NB4 (cell line): ENCODE measurements around the gene CYFIP2.

Experiments used
- DNase-seq: peaks from one replicate; pipeline ENCODE4 v3.0.0; 2010; ENCODE audit warnings: low read depth
- H3K4me3 ChIP-seq: one replicate; pipeline ENCODE4 v1.5.1; 2011; ENCODE audit warnings: mild to moderate bottlenecking, low read depth, low read length, moderate library complexity
- MYC ChIP-seq: IDR thresholded peaks from 2 replicates; pipeline ENCODE4 v1.6.1; 2011; ENCODE audit warnings: low read depth, low read length
- POLR2A ChIP-seq: IDR thresholded peaks from 2 replicates; pipeline ENCODE4 v1.6.1; 2011; ENCODE audit warnings: mild to moderate bottlenecking; ENCODE audit not compliant: insufficient read length; ENCODE audit errors: extremely low read depth
- TF ChIP-seq, protein P1 (sequence below): IDR thresholded peaks from 2 replicates; pipeline ENCODE4 v1.6.1; 2011; ENCODE audit warnings: low read depth, low read length
- TF ChIP-seq, protein P2 (sequence below): IDR thresholded peaks from one replicate; pipeline ENCODE4 v1.5.1; 2012; ENCODE audit warnings: low read depth, low read length

CYFIP2 gene

DNA sequence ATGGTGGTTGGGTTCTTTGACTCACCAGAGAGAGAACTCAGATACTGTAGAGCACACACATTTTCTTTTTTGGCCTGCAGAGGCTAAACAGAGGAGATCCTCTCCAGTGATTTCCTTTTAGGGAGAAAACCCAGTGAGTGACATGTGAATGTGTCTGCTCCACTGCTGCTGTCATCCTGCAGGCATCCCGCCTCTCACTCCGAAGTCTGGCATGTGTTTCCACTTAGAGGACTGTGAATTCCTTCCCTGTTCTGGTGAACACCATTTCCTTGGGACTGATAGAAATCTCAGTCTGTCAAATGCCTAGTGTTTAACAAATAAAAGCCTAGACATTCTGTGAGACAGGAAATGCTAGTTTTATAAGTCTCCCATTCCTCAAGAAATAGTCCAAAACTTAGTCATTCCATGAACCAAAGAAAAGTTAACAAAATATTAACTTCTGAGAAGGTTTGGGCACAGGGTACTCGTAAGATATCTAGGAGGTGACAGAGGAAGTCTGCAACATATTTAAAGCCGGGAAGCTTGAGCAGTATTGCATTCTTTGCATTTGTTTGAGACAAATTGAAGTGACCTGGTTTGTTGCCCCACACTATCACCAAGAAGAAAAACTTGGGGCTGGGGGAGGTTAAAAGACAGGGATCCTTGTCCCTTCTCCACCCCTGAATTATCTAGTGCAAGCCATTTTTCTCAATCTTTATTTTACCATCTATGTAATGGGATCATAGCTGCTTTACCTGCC lies 119.2 kb downstream of the CYFIP2 start:
- TF ChIP-seq, protein P1, sequence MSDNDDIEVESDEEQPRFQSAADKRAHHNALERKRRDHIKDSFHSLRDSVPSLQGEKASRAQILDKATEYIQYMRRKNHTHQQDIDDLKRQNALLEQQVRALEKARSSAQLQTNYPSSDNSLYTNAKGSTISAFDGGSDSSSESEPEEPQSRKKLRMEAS, result no peak
- TF ChIP-seq MYC (no peak), POLR2A (no peak)
- TF ChIP-seq, protein P2, sequence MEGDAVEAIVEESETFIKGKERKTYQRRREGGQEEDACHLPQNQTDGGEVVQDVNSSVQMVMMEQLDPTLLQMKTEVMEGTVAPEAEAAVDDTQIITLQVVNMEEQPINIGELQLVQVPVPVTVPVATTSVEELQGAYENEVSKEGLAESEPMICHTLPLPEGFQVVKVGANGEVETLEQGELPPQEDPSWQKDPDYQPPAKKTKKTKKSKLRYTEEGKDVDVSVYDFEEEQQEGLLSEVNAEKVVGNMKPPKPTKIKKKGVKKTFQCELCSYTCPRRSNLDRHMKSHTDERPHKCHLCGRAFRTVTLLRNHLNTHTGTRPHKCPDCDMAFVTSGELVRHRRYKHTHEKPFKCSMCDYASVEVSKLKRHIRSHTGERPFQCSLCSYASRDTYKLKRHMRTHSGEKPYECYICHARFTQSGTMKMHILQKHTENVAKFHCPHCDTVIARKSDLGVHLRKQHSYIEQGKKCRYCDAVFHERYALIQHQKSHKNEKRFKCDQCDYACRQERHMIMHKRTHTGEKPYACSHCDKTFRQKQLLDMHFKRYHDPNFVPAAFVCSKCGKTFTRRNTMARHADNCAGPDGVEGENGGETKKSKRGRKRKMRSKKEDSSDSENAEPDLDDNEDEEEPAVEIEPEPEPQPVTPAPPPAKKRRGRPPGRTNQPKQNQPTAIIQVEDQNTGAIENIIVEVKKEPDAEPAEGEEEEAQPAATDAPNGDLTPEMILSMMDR, result no peak
- DNase-seq, result no peak
- no peak overlapping the region for H3K4me3 ChIP-seq

DNA sequence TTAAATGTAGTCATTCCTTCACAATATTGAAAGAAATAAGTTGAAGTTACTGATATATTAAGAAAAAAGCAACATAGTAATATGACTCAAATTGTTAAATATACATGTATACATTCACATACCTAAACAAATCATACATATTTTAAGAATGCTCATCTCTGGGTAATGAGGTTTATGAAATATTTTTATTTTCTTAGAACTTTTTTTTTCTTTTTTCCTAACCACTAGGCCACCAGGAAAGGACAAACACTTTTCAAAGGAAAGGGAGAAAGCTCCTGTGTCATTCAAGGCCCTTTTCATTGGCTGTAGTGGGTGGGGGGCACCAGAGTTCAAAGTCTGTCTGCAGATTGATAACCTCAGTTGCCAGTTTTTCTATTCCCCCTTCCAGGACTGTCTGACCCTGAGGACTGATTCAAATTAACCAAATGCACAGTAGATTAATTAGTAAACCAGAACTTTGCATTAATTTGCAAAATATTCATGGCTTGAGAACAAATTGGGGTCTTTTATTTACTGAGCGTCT lies 121.2 kb downstream of the CYFIP2 start:
- DNase-seq, result no peak
- no peak overlapping the region for H3K4me3 ChIP-seq
- TF ChIP-seq, protein P2, result no peak
- TF ChIP-seq POLR2A (no peak), MYC (no peak)
- TF ChIP-seq, protein P1, result no peak

GRCh38 chr5:157387683-157388093 lies 121.8 kb downstream of the CYFIP2 start:
- DNase-seq, result no peak
- TF ChIP-seq, protein P1, result no peak
- TF ChIP-seq, protein P2, result no peak
- no peak for TF ChIP-seq MYC
- TF ChIP-seq POLR2A, result no peak
- H3K4me3 ChIP-seq, result no peak overlapping the region

- DNase-seq, result no peak
- no peak overlapping the region for H3K4me3 ChIP-seq
These were observed 122.3 kb downstream of the CYFIP2 start for GRCh38 chr5:157388111-157388710.

DNA sequence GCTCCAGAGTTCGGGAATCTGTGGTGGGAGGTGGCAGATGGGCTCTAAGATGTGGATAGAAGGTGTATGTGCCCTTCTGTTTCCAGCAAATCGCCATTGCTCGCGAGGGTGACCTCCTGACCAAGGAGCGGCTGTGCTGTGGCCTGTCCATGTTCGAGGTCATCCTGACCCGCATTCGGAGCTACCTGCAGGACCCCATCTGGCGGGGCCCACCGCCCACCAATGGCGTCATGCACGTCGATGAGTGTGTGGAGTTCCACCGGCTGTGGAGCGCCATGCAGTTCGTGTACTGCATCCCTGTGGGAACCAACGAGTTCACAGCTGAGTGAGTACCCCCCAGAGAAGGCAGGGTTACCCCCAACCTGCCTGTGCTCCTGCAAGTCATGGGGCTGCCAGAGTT lies 123.2 kb downstream of the CYFIP2 start:
- no peak for TF ChIP-seq POLR2A
- TF ChIP-seq, protein P2, result no peak
- TF ChIP-seq MYC, result no peak
- TF ChIP-seq, protein P1, result no peak
- DNase-seq, result no peak
- no peak overlapping the region for H3K4me3 ChIP-seq

More at GRCh38 chr5:157388111-157388710, 122.3 kb downstream of the CYFIP2 start:
- TF ChIP-seq MYC (no peak), POLR2A (no peak)
- TF ChIP-seq, protein P1, result no peak
- TF ChIP-seq, protein P2, result no peak
